ENCODE measurements around the gene CGREF1.

GRCh38 chr2:27155069-27155520 lies 36.2 kb upstream of the CGREF1 start:
- no peak for TF ChIP-seq CTCF (IDR thresholded peaks at IDR 0.05)
- TF ChIP-seq POLR2A (IDR thresholded peaks at IDR 0.05): no peak

All from esophagus squamous epithelium (tissue), 4 donors.